DMS114 treated with DMSO at 0.1 percent for 48 hours (cell line): ENCODE results near the gene HNRNPUL1.

Experiments used
- DNase-seq: peaks from one replicate; lab custom pipeline; 2025; ENCODE audit not compliant: unreplicated experiment; lab: John Stamatoyannopoulos, UW

The HNRNPUL1 gene

GRCh38 chr19:41351339-41352245 lies 87.4 kb downstream of the HNRNPUL1 start:
- DNase-seq: no peak

- no peak for DNase-seq
These were observed 88.1 kb downstream of the HNRNPUL1 start for GRCh38 chr19:41352279-41352608.

GRCh38 chr19:41352609-41353465 lies 88.7 kb downstream of the HNRNPUL1 start:
- no peak for DNase-seq

- peak; percentile 47 for DNase-seq
These were observed 89.5 kb downstream of the HNRNPUL1 start, which contains the start of gene TGFB1 for GRCh38 chr19:41353466-41354342. Gene TGFB1 (minus strand): TSS chr19:41353922. CDS start chr19:41353044, 878 bp downstream.

- DNase-seq: no peak
These were observed 90.3 kb downstream of the HNRNPUL1 start for GRCh38 chr19:41354343-41354953.

- no peak for DNase-seq
These were observed 90.9 kb downstream of the HNRNPUL1 start for GRCh38 chr19:41355035-41355434.

GRCh38 chr19:41355802-41356201 lies 91.6 kb downstream of the HNRNPUL1 start:
- no peak for DNase-seq

GRCh38 chr19:41356984-41357739 lies 93.0 kb downstream of the HNRNPUL1 start:
- no peak for DNase-seq
